ENCODE data around the gene THSD4.

GRCh38 chr15:71489570-71489969 is 374.3 kb downstream of the THSD4 start:
- TF ChIP-seq CTCF (IDR thresholded peaks at IDR 0.05), result no peak
- TF ChIP-seq POLR2A (IDR thresholded peaks at IDR 0.05), result no peak
- TF ChIP-seq POLR2AphosphoS5 (IDR thresholded peaks at IDR 0.05), result no peak

Data from suprapubic skin (tissue), 4 donors.